ENCODE results near the gene MFRP.

DNA sequence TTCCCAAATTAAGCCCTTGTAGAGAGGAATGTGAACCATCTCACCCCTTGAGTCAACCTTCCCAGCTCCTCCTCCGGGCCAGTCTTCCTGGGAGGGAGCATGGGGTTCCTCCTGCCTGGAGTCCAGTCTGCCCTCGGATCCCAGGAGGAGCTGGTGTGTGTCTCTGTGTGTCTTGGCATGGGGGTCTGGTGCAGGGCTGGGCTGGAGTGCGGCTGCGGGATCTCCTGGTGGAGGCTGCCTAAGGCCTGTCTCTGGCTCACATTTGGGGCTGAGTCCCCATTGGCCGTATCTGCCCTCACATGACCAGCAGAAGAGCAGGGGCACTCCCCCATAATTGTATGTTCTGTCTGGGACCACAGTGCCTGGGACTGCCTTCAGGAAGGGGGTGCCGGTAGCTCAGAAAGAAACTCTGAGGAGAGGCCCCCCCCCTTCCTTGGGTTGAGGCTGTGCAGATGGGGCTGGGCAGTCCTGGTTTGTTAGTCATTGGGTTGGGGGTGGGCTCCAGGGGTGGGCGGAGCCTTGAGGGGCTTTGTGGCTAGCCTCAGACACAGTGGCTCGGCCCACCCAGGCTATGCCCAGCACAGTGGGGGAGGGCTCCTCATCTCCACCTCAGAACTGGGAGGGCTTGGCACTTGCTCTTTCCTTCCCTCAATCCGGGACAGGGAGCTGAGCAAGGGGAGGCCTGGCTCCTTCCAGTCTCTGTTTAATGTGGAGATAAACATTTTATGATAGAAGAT, 8.8 kb downstream of the MFRP start:
- TF ChIP-seq, protein P1, sequence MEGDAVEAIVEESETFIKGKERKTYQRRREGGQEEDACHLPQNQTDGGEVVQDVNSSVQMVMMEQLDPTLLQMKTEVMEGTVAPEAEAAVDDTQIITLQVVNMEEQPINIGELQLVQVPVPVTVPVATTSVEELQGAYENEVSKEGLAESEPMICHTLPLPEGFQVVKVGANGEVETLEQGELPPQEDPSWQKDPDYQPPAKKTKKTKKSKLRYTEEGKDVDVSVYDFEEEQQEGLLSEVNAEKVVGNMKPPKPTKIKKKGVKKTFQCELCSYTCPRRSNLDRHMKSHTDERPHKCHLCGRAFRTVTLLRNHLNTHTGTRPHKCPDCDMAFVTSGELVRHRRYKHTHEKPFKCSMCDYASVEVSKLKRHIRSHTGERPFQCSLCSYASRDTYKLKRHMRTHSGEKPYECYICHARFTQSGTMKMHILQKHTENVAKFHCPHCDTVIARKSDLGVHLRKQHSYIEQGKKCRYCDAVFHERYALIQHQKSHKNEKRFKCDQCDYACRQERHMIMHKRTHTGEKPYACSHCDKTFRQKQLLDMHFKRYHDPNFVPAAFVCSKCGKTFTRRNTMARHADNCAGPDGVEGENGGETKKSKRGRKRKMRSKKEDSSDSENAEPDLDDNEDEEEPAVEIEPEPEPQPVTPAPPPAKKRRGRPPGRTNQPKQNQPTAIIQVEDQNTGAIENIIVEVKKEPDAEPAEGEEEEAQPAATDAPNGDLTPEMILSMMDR (IDR thresholded peaks at IDR 0.05) = no peak
- no peak for TF ChIP-seq POLR2A (IDR thresholded peaks at IDR 0.05)

Data from esophagus squamous epithelium (tissue), 4 donors.